Glomerular visceral epithelial cell (primary cell): ENCODE data around the gene COL18A1.

Source experiments
- DNase-seq: peaks from one replicate; pipeline ENCODE4 v3.0.0-alpha.2; 2016; ENCODE audit errors: extremely low spot score

Gene COL18A1

GRCh38 chr21:45454926-45455673, 50.1 kb downstream of the COL18A1 start:
- peak; percentile 78 for DNase-seq

- DNase-seq: no peak
These were observed 51.0 kb downstream of the COL18A1 start for GRCh38 chr21:45455674-45456583.

GRCh38 chr21:45456584-45457160, 51.7 kb downstream of the COL18A1 start:
- no peak for DNase-seq

DNA sequence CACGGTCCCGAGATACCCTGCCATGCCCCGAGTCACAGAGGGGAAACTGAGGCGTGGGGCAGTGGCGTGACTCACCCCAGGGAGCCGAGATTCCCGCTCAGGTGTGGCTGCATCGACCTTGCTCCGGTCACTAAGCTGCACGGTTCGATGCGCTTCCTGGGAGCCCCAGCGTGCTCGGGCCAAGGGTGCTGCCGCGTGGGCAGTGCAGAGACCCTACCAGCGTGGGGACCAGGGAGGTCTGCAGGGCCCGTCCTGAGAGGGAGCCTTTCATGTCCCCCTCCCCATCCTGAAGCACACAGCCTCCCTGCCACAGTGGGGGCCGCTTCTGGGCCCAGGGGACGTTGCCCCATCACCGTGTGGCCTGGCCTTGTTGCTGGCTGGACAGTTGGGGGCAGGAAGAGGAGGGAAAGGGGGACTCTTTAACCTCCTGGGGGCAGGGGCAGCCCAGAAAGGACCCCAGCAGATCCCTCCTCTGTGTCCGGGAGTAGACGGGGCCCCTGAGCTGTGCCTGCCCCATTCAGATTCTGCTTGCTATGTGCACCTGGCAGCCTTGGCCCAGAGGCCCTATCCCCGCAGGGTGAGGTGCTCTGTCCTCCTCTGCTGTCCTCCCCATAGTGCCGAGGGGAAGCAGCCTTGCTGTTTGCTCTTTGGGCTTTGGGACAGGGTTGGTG, 52.3 kb downstream of the COL18A1 start:
- DNase-seq: no peak

GRCh38 chr21:45457832-45458172, 52.8 kb downstream of the COL18A1 start:
- no peak for DNase-seq

DNA sequence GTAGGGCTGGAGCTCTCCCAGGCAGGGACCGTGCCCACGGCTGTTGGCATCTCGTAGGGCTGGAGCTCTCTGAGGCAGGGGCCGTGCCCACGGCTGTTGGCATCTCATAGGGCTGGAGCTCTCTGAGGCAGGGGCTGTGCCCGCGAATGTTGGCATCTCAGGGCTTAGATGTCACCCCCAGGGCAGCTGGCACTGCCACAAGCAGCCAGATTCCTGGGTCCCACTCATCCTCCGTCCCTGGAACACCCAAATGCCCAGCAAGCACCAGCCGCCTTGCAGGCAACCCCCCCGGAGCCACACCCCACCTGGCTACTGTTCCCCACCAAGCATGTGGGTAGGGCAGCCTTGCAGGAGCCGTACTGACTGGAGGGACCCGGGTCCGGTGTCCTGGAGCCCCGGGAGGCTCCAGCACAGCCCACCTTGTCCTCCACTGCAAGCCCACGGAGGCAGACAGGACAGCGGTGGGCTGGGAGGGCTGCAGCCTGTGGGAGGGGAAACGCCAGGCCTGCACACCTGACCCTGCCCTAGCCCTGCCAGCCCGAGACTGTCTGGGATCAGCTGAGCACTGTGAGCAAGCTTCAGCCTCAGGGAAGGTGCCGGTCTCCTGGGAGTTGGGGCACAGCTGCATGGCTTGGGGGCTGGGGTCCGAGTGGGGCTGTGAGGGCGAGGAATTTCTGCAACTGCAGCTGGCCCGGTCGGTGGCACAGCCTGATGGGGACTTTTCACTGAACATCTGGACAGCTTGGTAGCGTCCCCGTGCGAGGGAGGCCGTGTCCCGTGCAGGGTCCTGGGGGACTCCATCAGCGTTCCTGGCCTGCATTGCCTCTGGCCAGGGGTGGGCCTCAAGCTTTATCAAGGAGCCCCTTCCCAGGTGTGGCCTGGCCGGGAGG, 53.6 kb downstream of the COL18A1 start:
- no peak for DNase-seq

DNA sequence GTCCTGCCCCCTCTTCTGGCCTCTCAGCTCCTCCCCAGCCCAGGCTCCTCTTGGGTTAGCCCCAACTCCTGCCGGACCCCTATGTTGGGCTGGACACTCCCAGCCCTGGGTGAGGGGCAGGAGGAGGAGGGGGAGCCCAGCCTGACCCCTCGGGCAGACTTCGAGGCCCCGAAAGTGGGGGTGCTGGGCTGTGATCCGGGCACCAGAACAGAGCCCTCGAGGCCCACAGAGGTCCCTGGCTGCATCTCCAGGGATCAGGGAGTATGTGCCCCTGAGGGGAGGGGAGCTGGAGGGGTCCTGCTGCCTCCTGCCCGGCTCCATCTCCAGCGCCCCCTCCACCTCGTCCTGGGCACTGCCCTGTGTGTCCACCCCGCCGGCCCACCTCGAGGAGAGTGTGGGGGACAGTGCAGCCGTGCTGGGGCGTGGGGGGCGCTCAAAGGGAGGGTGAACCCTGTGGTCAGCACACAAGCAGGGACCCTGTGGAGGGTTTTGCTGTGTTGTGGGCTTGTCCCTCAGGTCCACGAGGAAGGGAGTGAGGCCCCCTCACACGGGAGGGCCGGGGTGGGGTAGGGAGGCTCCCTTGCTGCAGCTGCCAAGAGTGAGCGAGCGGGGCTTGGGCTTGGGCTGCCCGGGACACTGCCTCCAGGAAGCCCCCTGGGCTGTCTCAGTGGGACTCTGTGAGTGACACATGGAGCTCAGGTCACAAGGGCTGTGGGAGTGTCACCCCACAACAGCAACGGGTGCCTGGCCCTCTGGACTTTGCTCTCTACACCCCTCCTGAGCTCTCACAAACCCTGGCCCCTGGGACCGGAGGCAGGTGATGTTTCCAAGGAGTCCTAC, 54.4 kb downstream of the COL18A1 start:
- DNase-seq: no peak

GRCh38 chr21:45460011-45460565, 55.1 kb downstream of the COL18A1 start:
- no peak for DNase-seq

DNA sequence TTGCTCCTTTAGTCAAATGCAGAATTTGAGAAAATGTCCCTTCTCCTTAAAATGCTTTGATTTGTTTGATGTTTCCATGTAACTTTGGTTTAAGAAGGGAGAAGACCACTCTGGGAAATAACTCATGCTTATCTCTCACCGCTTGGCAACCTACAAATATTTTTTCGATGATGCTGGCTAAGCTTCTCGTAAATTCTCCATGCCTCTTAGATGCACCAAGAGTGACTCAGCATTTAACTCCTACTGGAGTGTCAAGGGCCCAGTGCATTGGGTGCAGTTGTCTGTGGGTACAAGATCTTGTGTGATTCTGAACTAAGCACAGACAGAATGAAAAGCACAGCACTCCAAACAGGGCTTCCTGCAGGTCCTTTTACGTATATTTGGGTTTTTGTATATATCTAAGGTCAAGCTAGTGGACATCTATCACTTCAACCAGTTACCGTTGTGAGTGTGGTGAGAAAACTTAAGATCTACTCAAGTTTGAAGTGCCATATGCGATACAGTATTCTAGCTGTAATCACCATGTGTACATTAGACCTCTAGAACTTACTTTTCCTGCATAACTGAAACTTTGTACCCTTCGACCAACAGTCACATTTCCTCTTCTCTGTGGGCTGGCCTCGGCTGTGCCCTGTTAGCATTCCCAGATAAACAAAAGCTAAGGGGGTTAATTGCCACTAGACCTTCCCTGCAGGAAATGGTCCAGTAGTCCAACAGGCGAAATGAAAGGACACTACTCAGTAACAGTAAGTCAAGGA, 55.8 kb downstream of the COL18A1 start:
- DNase-seq: peak; percentile 78

GRCh38 chr21:45461369-45461750, 56.4 kb downstream of the COL18A1 start:
- DNase-seq: no peak

GRCh38 chr21:45461806-45462341, 56.9 kb downstream of the COL18A1 start:
- DNase-seq: no peak

- DNase-seq: no peak
These were observed 58.9 kb downstream of the COL18A1 start for GRCh38 chr21:45463871-45464270.

DNA sequence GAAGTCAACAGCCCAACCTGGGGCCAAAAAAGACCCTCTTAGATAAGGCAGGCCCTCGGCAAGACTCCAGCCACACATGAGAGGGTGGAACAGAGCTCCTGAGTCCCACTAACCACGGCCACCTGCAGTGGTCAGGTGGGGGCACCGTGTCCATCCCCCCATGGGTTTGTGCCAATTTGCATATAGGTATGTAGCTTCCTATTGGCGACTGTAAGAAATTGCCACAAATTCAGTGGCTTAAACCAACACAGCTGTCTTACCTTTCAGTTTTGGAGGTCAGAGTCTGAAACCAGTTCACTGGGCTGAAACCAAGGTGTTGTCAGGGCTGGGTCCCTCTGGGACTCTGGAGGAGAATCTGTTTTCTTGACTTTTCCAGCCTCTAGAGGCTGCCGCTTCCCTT, 59.3 kb downstream of the COL18A1 start:
- no peak for DNase-seq

GRCh38 chr21:45465105-45465504, 60.1 kb downstream of the COL18A1 start:
- no peak for DNase-seq

GRCh38 chr21:45465611-45466329, 60.8 kb downstream of the COL18A1 start:
- no peak for DNase-seq

DNA sequence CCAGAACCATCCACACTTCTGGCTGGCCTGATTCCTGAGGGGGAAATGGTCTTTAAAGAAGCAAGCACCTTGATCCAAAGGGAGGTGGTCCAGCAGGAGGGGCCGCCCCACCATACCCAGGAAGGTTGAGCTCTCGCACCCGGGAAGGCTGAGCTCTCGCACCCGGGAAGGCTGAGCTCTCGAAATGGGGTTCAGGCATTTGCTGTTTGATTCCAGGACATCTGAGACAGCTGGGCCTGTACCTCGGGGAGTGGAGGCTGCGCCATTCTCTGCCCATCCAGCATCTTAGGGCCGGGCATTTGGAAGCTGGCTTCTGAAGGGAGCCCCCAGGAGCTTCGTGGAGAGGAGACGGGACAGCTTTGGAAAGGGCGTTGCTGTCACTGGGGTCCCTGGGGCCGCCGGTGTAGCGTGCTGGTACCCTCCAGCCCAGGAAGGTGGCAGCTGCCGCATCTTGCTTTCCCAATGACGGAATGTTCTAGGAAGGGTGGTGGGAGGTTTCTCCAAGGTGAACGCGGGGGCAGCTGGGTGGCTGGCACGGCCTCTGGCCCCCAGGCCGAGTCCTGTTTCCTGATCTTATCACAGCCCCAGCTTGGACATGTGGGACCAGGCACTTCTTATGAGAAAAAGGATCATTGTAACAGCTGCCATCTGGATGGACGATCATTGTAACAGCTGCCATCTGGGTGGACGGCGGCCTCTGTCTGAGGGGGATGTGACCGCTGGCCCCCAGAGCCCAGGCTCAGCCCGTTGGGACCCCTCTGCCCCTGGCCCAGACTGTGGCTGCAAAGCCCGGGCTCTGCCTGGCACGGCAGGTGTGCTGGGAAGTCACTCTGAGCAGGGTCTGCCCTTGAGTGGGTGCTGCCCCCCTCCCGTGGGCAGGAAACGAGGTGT, 61.6 kb downstream of the COL18A1 start:
- DNase-seq: no peak

DNA sequence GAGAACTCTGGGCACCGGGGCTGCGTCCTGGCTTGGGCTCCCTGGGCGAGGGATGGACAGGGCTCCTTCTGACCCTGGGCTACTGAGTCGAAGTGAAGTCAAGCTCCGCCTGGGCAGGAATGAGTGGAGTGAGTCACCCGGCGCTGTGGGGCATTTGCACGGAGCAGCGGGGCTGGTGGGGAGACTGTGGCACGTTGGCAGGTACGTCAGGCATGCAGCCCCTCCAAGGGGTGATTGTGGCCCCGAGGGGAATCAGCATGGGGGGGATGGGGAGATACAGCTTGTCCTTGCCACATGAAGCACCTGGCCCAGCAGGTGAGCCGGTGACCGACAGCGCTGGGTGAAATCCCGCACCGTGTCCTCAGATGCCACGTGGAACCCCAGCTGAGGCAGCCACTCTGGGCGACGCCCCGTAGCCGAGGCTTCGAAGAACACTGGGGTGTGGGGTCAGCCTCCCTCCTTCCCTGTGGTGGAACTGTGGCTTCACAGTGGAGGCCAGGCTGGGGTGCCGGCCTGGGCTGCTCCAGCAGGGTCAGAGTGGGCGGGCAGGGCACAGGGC, 62.3 kb downstream of the COL18A1 start:
- no peak for DNase-seq
